Stimulated activated CD8-positive, alpha-beta memory T cell treated with anti-CD3 and anti-CD28 coated beads, Interleukin-4, amount 100 ng/mL, for 4 hours (primary cell): Measurements from ENCODE around the gene TP53I3.
"Not testable (repeated sequence)": the region's sequence is repeated elsewhere in the genome, so short reads cannot be mapped to it uniquely, and the experiment has no call there.

Experiments used
- DNase-seq, 2 donors: peaks; one replicate each; pipeline ENCODE4 v3.0.0-alpha.2; 2020; ENCODE audit warnings: low read depth in 2 of 2, low spot score in 1 of 2

Gene TP53I3

GRCh38 chr2:24054366-24055010 lies 30.1 kb downstream of the TP53I3 start:
- DNase-seq = no peak

- DNase-seq = no peak
These were observed 31.7 kb downstream of the TP53I3 start for GRCh38 chr2:24052951-24053350.

- no peak for DNase-seq
These were observed 32.8 kb downstream of the TP53I3 start for GRCh38 chr2:24051833-24052232.

- no peak for DNase-seq
These were observed 34.3 kb downstream of the TP53I3 start for GRCh38 chr2:24050041-24050979.

GRCh38 chr2:24049485-24050021 lies 35.1 kb downstream of the TP53I3 start, which contains the start of gene FKBP1B:
FKBP1B (plus strand) TSS chr2:24049741; CDS start chr2:24049850, 109 bp downstream.
- DNase-seq = peak in 1 of 2 donors; percentile 21

- no peak for DNase-seq
These were observed 35.7 kb downstream of the TP53I3 start for GRCh38 chr2:24048769-24049484.

GRCh38 chr2:24047703-24048033 lies 37.0 kb downstream of the TP53I3 start:
- no peak for DNase-seq

GRCh38 chr2:24046930-24047702 lies 37.5 kb downstream of the TP53I3 start, which contains the start of gene WDCP:
WDCP (minus strand) TSS chr2:24047391; CDS start chr2:24039494, 7,897 bp downstream.
- peak; percentile 89 to 92 for DNase-seq

GRCh38 chr2:24046599-24046929 lies 38.1 kb downstream of the TP53I3 start:
- DNase-seq = no peak

GRCh38 chr2:24045511-24046508 lies 38.8 kb downstream of the TP53I3 start:
- DNase-seq = no peak

GRCh38 chr2:24043133-24043532 lies 41.5 kb downstream of the TP53I3 start:
- not testable (repeated sequence) for DNase-seq

- no peak for DNase-seq
These were observed 44.1 kb downstream of the TP53I3 start for GRCh38 chr2:24040511-24040910.

GRCh38 chr2:24038786-24039499 lies 45.7 kb downstream of the TP53I3 start:
- no peak for DNase-seq
